IMR-90 (cell line): ENCODE data around the gene COL11A2.

Source experiments
- RCOR1 ChIP-seq: IDR thresholded peaks from 2 replicates; pipeline ENCODE4 v1.6.1; 2012; ENCODE audit warnings: mild to moderate bottlenecking, low read length, improper control_type of control experiment; ENCODE audit not compliant: insufficient replicate concordance
- TF ChIP-seq, protein P1 (sequence below): conservative IDR thresholded peaks from 2 replicates; pipeline ENCODE4 v1.5.1; 2012; ENCODE audit warnings: mild to moderate bottlenecking, low read depth, low read length, improper control_type of control experiment

DNA sequence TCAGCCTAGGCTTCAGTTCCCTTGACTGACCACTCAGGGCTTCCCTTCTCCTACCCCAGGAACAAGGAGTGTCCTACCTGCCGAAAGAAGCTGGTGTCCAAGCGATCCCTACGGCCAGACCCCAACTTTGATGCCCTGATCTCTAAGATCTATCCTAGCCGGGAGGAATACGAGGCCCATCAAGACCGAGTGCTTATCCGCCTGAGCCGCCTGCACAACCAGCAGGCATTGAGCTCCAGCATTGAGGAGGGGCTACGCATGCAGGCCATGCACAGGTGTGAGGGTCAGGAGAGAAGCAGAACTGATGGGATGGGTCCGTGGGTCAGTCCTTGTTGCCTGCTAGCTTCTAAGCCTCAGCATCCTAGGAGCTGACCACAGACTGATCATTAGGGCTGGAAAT is 17.6 kb upstream of the COL11A2 start:
- no peak for TF ChIP-seq RCOR1
- TF ChIP-seq, protein P1, sequence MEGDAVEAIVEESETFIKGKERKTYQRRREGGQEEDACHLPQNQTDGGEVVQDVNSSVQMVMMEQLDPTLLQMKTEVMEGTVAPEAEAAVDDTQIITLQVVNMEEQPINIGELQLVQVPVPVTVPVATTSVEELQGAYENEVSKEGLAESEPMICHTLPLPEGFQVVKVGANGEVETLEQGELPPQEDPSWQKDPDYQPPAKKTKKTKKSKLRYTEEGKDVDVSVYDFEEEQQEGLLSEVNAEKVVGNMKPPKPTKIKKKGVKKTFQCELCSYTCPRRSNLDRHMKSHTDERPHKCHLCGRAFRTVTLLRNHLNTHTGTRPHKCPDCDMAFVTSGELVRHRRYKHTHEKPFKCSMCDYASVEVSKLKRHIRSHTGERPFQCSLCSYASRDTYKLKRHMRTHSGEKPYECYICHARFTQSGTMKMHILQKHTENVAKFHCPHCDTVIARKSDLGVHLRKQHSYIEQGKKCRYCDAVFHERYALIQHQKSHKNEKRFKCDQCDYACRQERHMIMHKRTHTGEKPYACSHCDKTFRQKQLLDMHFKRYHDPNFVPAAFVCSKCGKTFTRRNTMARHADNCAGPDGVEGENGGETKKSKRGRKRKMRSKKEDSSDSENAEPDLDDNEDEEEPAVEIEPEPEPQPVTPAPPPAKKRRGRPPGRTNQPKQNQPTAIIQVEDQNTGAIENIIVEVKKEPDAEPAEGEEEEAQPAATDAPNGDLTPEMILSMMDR: no peak
